Choroid plexus epithelial cell (primary cell): ENCODE measurements around the gene CYP26C1.

Source experiments
- DNase-seq: peaks from one replicate; pipeline ENCODE4 v3.0.0-alpha.2; 2010; ENCODE audit warnings: low read depth
- H3K4me3 ChIP-seq: 2 replicates; pipeline ENCODE4 v1.5.1; 2011; ENCODE audit warnings: low read depth, mild to moderate bottlenecking, control low read depth, low read length, moderate library complexity
- CTCF ChIP-seq: conservative IDR thresholded peaks from 2 replicates; pipeline ENCODE4 v1.5.1; 2011; ENCODE audit warnings: low read depth, mild to moderate bottlenecking, control low read depth, inconsistent platforms, low read length, moderate library complexity

The CYP26C1 gene

GRCh38 chr10:93074147-93074596, 13.6 kb downstream of the CYP26C1 start:
- H3K4me3 ChIP-seq, result no peak overlapping the region
- DNase-seq, result no peak
- TF ChIP-seq CTCF, result peak; percentile 20

GRCh38 chr10:93074597-93075368, 14.2 kb downstream of the CYP26C1 start:
- no peak for DNase-seq
- TF ChIP-seq CTCF, result no peak
- no peak overlapping the region for H3K4me3 ChIP-seq

GRCh38 chr10:93075369-93076221, 15.0 kb downstream of the CYP26C1 start:
- H3K4me3 ChIP-seq, result no peak overlapping the region
- TF ChIP-seq CTCF, result no peak
- no peak for DNase-seq

GRCh38 chr10:93076871-93077270, 16.3 kb downstream of the CYP26C1 start:
- DNase-seq, result no peak
- TF ChIP-seq CTCF, result no peak
- no peak overlapping the region for H3K4me3 ChIP-seq

- no peak for DNase-seq
- TF ChIP-seq CTCF, result no peak
- H3K4me3 ChIP-seq, result no peak overlapping the region
Observed at GRCh38 chr10:93077860-93078337, 17.3 kb downstream of the CYP26C1 start.

GRCh38 chr10:93079663-93080349, 19.2 kb downstream of the CYP26C1 start:
- DNase-seq, result no peak
- no peak for TF ChIP-seq CTCF
- H3K4me3 ChIP-seq, result no peak overlapping the region
